Measurements from ENCODE around the gene SDK1. TPM values are rescaled to one million over a fixed set of nuclear protein-coding genes. Genes with fewer than 3 reads are reported as not detected.
"Not testable (repeated sequence)": the region's sequence is repeated elsewhere in the genome, so short reads cannot be mapped to it uniquely, and the experiment has no call there.

Gene SDK1
- polyA plus RNA-seq, 2 donors = 0.33 to 0.47 TPM

GRCh38 chr7:4260116-4260515 is 959.1 kb downstream of the SDK1 start:
- H3K27ac ChIP-seq (ENCODE audit: low read depth in 2 of 2, low read length in 1 of 2); H3K4me3 ChIP-seq (ENCODE audit: low read depth in 1 of 2, low read length in 2 of 2); H3K4me1 ChIP-seq (ENCODE audit: control insufficient read depth in 2 of 2, insufficient read depth in 2 of 2, low read length in 1 of 2); H3K36me3 ChIP-seq (ENCODE audit: control insufficient read depth in 2 of 2, insufficient read depth in 2 of 2, low read length in 1 of 2); H3K27me3 ChIP-seq (ENCODE audit: control insufficient read depth in 1 of 2, insufficient read depth in 2 of 2, low read length in 2 of 2); H3K9me3 ChIP-seq (ENCODE audit: control insufficient read depth in 2 of 2, insufficient read depth in 1 of 2, low read depth in 1 of 2, low read length in 1 of 2): not testable (repeated sequence)
- 95 to 96% methylated on average over 14 to 15 of the region's 15 CpGs for WGBS, 2 donors

DNA sequence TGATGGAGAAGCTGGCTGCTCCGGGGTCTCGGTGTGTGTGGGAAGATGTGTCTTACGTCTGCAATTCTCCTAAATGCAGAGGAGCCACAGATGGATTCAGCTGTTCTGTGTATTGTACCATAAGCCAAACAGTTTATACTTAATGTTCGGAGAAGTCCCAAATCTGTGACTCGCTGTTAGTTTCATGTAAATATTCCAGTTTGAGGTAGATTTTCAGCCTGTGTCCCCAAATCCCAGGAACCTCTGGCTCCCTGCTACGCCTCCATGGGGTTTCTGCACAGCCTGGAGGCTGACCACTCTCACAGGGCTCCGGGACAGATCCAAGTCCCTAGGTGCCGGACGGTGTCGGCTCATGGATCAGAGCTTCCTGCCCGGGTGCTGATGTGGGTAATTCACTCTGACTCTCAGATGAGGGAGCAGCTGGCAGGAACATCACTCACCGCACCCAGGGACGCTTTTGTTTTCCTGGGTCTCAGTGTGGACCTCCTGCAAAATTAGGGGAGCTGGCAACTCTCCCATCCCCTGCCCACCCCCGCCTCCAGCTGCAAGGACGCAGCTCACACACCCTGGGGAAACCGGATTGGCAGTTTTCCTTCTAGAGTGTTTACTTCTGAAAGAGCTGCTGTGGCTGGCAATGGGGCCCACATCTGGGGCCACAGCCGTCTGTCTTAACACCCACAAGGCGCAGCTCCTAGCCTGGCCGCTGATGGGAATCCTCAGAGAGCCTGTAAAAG is 960.0 kb downstream of the SDK1 start:
- Histone ChIP-seq H3K9me3 (ENCODE audit: control insufficient read depth in 2 of 2, insufficient read depth in 1 of 2, low read depth in 1 of 2, low read length in 1 of 2) (peaks cover 0 to 2% of the 10 kb centered on the region in 2 donors), H3K27me3 (ENCODE audit: control insufficient read depth in 1 of 2, insufficient read depth in 2 of 2, low read length in 2 of 2) (no peaks in the 10 kb centered on the region), H3K4me1 (ENCODE audit: control insufficient read depth in 2 of 2, insufficient read depth in 2 of 2, low read length in 1 of 2) (no peaks in the 10 kb centered on the region), H3K4me3 (ENCODE audit: low read depth in 1 of 2, low read length in 2 of 2) (no peak overlapping the region), H3K36me3 (ENCODE audit: control insufficient read depth in 2 of 2, insufficient read depth in 2 of 2, low read length in 1 of 2) (no peaks in the 10 kb centered on the region), H3K27ac (ENCODE audit: low read depth in 2 of 2, low read length in 1 of 2) (no peak overlapping the region)
- 50% methylated on average over 19 of the region's 19 CpGs for WGBS, 2 donors

DNA sequence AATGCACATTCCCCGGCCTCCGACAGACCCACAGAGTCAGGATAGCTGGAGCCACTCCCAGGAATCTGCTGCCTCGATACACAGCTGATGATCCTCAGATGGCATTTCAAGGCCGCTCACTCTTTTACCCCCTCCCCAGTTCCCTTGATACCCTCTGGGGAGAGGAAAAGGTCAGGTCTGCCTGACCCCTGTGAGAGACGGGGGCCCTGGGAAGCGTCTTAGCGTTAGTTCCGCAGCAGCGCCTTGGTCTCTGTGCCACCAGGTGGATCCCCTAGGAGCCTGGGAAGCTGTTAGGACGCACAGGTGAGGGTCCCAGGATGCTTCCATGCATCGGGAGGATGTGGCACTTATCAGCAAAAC is 960.5 kb downstream of the SDK1 start:
- 69 to 78% methylated on average over 11 of the region's 11 CpGs for WGBS, 2 donors
- Histone ChIP-seq H3K27ac (ENCODE audit: low read depth in 2 of 2, low read length in 1 of 2) (no peak overlapping the region), H3K4me1 (ENCODE audit: control insufficient read depth in 2 of 2, insufficient read depth in 2 of 2, low read length in 1 of 2) (no peaks in the 10 kb centered on the region), H3K36me3 (ENCODE audit: control insufficient read depth in 2 of 2, insufficient read depth in 2 of 2, low read length in 1 of 2) (no peaks in the 10 kb centered on the region), H3K9me3 (ENCODE audit: control insufficient read depth in 2 of 2, insufficient read depth in 1 of 2, low read depth in 1 of 2, low read length in 1 of 2) (peaks cover 0 to 2% of the 10 kb centered on the region in 2 donors), H3K27me3 (ENCODE audit: control insufficient read depth in 1 of 2, insufficient read depth in 2 of 2, low read length in 2 of 2) (no peaks in the 10 kb centered on the region), H3K4me3 (ENCODE audit: low read depth in 1 of 2, low read length in 2 of 2) (no peak overlapping the region)

DNA sequence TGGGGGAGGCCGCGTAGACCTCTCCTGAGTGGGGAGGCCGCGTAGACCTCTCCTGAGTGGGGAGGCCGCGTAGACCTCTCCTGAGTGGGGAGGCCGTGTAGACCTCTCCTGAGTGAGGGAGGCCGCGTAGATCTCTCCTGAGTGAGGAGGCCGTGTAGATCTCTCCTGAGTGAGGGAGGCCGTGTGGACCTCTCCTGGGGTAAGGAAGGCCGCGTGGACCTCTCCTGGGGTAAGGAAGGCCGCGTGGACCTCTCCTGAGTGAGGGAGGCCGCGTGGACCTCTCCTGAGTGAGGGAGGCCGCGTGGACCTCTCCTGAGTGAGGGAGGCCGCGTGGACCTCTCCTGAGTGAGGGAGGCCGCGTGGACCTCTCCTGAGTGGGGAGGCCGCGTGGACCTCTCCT is 963.2 kb downstream of the SDK1 start:
- H3K36me3 ChIP-seq (ENCODE audit: control insufficient read depth in 2 of 2, insufficient read depth in 2 of 2, low read length in 1 of 2); H3K27ac ChIP-seq (ENCODE audit: low read depth in 2 of 2, low read length in 1 of 2); H3K4me3 ChIP-seq (ENCODE audit: low read depth in 1 of 2, low read length in 2 of 2); H3K4me1 ChIP-seq (ENCODE audit: control insufficient read depth in 2 of 2, insufficient read depth in 2 of 2, low read length in 1 of 2); H3K9me3 ChIP-seq (ENCODE audit: control insufficient read depth in 2 of 2, insufficient read depth in 1 of 2, low read depth in 1 of 2, low read length in 1 of 2); H3K27me3 ChIP-seq (ENCODE audit: control insufficient read depth in 1 of 2, insufficient read depth in 2 of 2, low read length in 2 of 2): not testable (repeated sequence)
- WGBS, 2 donors = 95 to 96% methylated on average over 25 of the region's 25 CpGs

DNA sequence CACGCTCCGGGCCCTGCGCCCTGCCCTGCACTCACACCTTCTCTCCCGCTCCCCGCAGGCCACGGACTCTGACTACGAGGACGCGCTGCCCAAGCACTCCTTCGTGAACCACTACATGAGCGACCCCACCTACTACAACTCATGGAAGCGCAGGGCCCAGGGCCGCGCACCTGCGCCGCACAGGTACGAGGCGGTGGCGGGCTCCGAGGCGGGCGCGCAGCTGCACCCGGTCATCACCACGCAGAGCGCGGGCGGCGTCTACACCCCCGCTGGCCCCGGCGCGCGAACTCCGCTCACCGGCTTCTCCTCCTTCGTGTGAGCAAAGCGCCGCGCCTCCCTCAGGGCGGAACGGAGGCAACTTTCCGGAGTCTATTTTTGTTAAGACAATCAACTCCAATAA is 964.0 kb downstream of the SDK1 start:
- no peak overlapping the region for H3K27ac ChIP-seq (ENCODE audit: low read depth in 2 of 2, low read length in 1 of 2)
- H3K36me3 ChIP-seq (ENCODE audit: control insufficient read depth in 2 of 2, insufficient read depth in 2 of 2, low read length in 1 of 2) = no peaks in the 10 kb centered on the region
- peaks cover 0 to 2% of the 10 kb centered on the region in 2 donors for H3K9me3 ChIP-seq (ENCODE audit: control insufficient read depth in 2 of 2, insufficient read depth in 1 of 2, low read depth in 1 of 2, low read length in 1 of 2)
- H3K27me3 ChIP-seq (ENCODE audit: control insufficient read depth in 1 of 2, insufficient read depth in 2 of 2, low read length in 2 of 2) = no peaks in the 10 kb centered on the region
- H3K4me1 ChIP-seq (ENCODE audit: control insufficient read depth in 2 of 2, insufficient read depth in 2 of 2, low read length in 1 of 2) = no peaks in the 10 kb centered on the region
- WGBS, 2 donors = 60 to 71% methylated on average over 40 to 43 of the region's 43 CpGs
- H3K4me3 ChIP-seq (ENCODE audit: low read depth in 1 of 2, low read length in 2 of 2) = no peak overlapping the region

DNA sequence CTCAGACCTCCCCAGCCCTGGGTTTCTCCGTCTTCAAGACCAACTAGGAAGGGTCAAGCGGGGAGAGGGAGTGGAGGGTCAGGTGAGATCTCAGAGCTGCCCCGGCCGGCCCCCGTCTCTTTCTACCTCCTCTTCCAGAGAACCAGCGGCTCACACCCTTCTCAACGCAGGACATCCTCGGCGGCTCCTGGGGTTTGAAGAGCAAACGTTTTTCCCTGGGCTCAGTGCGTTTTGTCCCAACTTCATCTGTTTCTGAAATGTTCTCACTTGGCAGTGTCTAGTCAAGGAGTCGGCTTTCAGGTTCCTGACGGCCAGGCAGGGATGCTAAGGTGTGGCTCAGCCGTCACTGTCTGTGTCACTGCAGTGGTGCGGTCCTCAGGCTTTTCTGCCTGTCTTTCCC is 964.6 kb downstream of the SDK1 start:
- 78 to 79% methylated on average over 15 of the region's 15 CpGs for WGBS, 2 donors
- Histone ChIP-seq H3K27me3 (ENCODE audit: control insufficient read depth in 1 of 2, insufficient read depth in 2 of 2, low read length in 2 of 2) (no peaks in the 10 kb centered on the region), H3K27ac (ENCODE audit: low read depth in 2 of 2, low read length in 1 of 2) (no peak overlapping the region), H3K36me3 (ENCODE audit: control insufficient read depth in 2 of 2, insufficient read depth in 2 of 2, low read length in 1 of 2) (no peaks in the 10 kb centered on the region), H3K4me3 (ENCODE audit: low read depth in 1 of 2, low read length in 2 of 2) (no peak overlapping the region), H3K4me1 (ENCODE audit: control insufficient read depth in 2 of 2, insufficient read depth in 2 of 2, low read length in 1 of 2) (no peaks in the 10 kb centered on the region), H3K9me3 (ENCODE audit: control insufficient read depth in 2 of 2, insufficient read depth in 1 of 2, low read depth in 1 of 2, low read length in 1 of 2) (peaks cover 0 to 2% of the 10 kb centered on the region in 2 donors)

DNA sequence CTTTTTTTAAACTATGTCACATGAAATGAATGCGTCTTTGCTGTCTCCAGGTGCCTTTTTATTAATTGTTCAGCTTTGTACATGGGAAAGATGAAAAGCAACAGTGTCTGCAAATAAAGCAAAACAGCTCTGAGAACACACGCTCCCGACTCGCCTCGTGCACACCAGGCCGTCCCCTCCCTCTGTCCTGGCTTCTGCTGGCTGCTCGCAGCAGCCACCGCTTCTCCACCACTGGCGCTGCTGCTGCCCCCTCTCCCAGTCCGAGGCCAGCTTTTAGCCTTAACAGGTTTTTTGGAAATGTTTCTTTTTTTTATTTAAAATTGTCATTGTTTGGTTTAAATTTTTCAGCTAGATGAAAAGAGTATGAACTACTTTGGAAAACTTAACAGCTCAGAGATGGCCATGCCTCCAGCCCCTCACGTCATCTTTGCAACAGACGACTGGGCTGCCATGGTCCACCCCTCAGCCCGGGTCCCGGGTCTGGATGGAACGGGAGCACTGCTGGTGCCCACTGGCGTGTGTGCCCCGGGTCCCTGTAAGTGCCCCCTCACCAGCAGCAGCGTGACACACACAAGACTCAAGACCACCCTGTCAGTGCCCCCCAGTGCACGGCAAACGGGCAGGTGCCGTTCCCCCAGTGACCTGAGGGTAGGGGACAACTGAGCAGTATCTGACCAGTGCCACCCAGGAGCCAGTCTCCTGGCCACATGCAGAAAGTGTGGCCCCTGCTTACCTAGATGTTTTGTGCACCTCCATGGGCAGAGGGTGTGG is 965.4 kb downstream of the SDK1 start:
- Histone ChIP-seq H3K27me3 (ENCODE audit: control insufficient read depth in 1 of 2, insufficient read depth in 2 of 2, low read length in 2 of 2) (no peaks in the 10 kb centered on the region), H3K4me1 (ENCODE audit: control insufficient read depth in 2 of 2, insufficient read depth in 2 of 2, low read length in 1 of 2) (no peaks in the 10 kb centered on the region), H3K27ac (ENCODE audit: low read depth in 2 of 2, low read length in 1 of 2) (no peak overlapping the region), H3K36me3 (ENCODE audit: control insufficient read depth in 2 of 2, insufficient read depth in 2 of 2, low read length in 1 of 2) (no peaks in the 10 kb centered on the region), H3K9me3 (ENCODE audit: control insufficient read depth in 2 of 2, insufficient read depth in 1 of 2, low read depth in 1 of 2, low read length in 1 of 2) (peaks cover 0 to 2% of the 10 kb centered on the region in 2 donors), H3K4me3 (ENCODE audit: low read depth in 1 of 2, low read length in 2 of 2) (no peak overlapping the region)
- 91 to 92% methylated on average over 21 of the region's 21 CpGs for WGBS, 2 donors

GRCh38 chr7:4267341-4268039 is 966.4 kb downstream of the SDK1 start:
- no peak overlapping the region for H3K27ac ChIP-seq (ENCODE audit: low read depth in 2 of 2, low read length in 1 of 2)
- no peaks in the 10 kb centered on the region for H3K4me1 ChIP-seq (ENCODE audit: control insufficient read depth in 2 of 2, insufficient read depth in 2 of 2, low read length in 1 of 2)
- no peaks in the 10 kb centered on the region for H3K27me3 ChIP-seq (ENCODE audit: control insufficient read depth in 1 of 2, insufficient read depth in 2 of 2, low read length in 2 of 2)
- H3K4me3 ChIP-seq (ENCODE audit: low read depth in 1 of 2, low read length in 2 of 2) = no peak overlapping the region
- H3K36me3 ChIP-seq (ENCODE audit: control insufficient read depth in 2 of 2, insufficient read depth in 2 of 2, low read length in 1 of 2) = no peaks in the 10 kb centered on the region
- 80% methylated on average over 21 of the region's 21 CpGs for WGBS, 2 donors
- peaks cover 0 to 2% of the 10 kb centered on the region in 2 donors for H3K9me3 ChIP-seq (ENCODE audit: control insufficient read depth in 2 of 2, insufficient read depth in 1 of 2, low read depth in 1 of 2, low read length in 1 of 2)

DNA sequence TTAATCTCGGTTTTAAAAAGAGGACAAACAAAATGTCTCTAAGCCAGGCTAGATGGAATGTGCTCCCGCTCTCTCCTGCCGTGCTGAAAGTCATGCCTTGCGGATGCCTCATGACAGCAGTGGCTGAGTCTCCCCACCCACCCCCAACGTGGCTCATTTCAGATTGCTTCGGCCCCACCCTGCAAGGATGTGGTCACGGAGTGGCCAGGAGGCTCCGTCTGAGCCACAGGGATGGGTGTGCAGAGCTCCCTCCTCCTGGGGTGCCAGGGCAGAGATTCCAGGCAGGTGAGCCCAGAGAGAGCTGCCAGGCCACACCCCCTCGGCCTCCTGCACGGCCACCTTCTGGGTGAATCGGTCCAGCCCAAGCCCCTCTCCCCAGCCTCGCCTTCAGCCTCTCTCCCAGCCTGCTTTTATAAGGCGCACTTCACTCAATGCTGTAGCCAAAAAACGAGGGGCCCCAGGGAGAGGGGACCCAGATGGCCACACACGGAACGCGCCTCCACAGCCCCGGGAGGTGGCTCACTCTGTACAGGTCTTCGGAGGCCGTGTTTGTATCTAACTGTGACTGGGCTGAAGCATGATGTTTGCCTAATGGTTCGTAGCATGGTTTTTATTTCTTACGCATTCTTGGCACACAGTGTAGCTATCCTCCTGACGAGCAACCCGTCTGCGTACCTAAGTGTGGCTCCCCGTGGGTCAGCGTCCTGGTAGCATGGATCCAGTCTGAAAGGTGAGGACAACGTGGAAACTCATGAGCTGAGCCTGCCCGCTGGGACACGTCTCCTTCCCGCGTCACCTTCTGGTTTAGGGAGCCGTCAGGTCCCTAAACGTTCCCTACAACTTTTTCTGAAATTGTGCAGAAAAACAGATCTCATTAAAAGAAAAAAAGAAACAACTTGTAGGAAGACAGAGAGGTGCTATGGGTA is 967.3 kb downstream of the SDK1 start:
- WGBS, 2 donors = 84% methylated on average over 34 of the region's 34 CpGs
- H3K27ac ChIP-seq (ENCODE audit: low read depth in 2 of 2, low read length in 1 of 2) = no peak overlapping the region
- no peaks in the 10 kb centered on the region for H3K27me3 ChIP-seq (ENCODE audit: control insufficient read depth in 1 of 2, insufficient read depth in 2 of 2, low read length in 2 of 2)
- peaks cover 0 to 2% of the 10 kb centered on the region in 2 donors for H3K9me3 ChIP-seq (ENCODE audit: control insufficient read depth in 2 of 2, insufficient read depth in 1 of 2, low read depth in 1 of 2, low read length in 1 of 2)
- H3K4me3 ChIP-seq (ENCODE audit: low read depth in 1 of 2, low read length in 2 of 2) = no peak overlapping the region
- no peaks in the 10 kb centered on the region for H3K4me1 ChIP-seq (ENCODE audit: control insufficient read depth in 2 of 2, insufficient read depth in 2 of 2, low read length in 1 of 2)
- H3K36me3 ChIP-seq (ENCODE audit: control insufficient read depth in 2 of 2, insufficient read depth in 2 of 2, low read length in 1 of 2) = no peaks in the 10 kb centered on the region

Measured in esophagus (tissue), 2 donors.